COR-L47 (cell line): ENCODE results near the gene CAMSAP2.
"Not testable (repeated sequence)": the region's sequence is repeated elsewhere in the genome, so short reads cannot be mapped to it uniquely, and the experiment has no call there.

ENCODE experiments used
- DNase-seq: peaks from one replicate; lab custom pipeline; 2025; lab: John Stamatoyannopoulos, UW

CAMSAP2 gene

DNA sequence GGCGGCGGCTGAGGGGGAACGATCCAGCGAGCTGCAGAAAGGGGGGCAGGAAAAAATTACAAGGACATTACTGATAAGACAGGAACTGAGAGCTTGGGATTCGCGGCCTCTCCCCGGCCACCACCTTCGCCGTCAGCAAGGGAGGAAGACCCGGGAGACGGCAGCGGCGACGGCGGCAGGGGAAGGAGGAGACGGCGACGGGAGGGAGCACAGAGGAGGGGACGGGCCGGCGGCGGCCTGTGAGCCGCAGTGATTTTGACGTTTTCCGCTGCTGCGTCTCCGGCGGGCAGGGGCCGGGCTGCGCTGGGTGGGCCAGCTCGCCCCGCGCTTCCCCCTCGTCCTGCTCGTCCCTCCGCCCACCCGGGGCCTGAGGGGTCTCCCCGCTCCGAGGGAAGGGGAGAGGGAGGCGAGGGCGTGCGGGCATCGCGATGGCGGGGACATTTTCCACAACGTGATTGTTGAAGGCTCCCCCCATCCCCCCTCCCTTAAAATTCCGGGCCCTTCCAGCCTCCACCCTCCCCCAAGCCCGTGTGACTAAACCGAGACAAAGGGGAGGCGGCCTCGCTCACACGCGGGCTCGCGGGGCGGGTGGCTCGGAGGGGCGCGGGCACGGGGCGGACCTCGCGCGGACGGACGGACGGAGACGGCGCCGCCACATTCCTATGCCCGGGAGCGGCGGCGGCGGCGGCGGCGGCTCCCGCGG is 407 bp downstream of the CAMSAP2 start:
- peak; percentile 73 for DNase-seq

DNA sequence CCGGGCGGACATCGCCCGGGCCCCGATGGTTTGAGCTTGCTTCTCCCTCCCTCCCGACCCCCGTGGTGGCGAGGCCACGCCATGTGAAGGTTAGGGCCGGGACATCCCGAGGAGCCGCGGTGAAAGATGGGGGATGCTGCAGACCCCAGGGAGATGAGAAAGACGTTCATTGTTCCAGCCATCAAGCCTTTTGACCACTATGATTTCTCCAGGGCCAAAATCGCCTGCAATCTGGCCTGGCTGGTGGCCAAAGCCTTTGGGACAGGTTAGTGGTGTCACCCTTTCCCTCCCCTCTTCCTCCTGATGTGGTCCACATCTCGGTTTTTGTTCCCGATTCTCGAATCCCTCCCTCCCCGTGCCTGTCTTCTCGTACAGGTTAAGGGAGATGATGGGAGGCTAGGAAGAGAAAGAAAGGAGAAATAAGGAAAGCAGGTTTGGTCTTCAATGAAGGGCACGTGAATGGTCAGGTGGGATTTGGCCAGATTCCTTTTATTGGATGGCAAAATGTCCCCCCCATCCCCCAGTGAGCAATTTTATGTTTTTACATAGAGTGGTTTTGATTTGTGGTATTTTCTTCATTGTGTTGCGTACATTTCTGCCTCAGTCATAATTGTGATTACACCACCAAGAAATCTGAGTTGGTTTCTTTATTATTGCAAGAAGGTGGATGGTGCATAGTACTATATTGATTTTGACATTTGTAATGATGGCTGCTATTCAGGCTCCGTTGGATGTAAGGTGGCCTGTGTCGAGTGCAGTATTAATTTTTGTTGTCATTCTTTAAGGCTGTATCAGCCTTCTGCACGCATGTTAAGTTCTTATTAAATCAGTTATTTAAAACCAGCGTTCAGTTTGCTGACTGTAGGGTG is 1.2 kb downstream of the CAMSAP2 start:
- no peak for DNase-seq

DNA sequence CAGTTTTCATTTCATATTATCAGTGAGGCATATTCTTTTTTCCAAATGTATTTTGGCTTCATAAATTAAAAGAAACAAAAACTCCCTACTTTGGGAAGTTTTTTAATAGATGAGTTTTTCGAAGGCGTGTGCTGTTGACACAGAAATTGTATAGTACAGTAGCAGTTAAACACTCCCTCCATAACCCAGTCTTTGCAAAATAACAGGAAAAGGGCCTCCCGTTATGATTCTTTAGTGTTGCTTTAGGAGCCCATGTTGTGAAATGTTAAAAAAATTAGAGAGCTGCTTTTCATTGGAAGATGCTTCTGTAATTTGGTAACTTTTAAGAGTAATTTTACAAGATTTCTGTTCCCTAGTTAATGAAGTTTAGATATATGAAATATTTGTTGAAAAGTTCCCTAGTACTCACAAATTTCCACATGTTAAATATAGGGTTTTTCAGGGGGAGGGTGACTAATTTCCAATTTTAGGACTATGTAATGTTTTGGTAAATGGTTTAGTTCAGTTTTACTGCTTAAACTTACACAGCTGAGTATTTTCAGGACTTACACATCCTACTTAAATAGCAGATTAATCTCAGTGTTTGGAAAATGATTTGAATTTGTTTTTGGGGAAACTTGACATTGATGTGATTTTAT is 2.0 kb downstream of the CAMSAP2 start:
- no peak for DNase-seq

DNA sequence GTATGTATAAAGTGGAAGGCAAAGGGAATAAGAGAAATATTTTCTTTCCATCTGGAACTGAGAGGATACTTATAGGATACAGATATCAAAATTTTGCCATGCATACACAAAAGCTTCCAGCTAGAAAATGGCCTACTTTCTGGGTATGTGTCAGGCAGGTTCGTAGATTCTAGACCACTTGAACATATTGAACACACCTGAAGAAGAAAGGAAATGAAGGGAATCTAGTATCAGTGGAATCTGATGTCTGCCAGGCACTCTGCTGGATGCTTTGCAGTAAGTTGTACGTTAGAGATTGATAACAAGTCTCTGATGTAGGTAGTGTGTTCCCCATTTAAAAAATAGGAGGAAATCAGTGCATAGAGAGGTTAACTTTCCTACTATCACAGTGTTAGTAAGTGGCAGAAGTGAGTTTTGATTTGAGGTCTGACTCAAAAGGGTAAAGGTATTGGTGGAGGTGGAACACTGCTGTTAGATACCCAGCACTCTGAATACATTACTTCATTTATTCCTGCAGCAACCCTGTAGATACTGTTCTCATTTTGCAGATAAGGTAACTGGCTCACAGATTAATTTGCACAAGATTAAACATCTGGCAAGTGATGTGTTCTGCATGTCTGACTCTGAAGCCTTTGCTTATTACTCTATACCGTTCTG is 3.0 kb downstream of the CAMSAP2 start:
- DNase-seq, result no peak

DNA sequence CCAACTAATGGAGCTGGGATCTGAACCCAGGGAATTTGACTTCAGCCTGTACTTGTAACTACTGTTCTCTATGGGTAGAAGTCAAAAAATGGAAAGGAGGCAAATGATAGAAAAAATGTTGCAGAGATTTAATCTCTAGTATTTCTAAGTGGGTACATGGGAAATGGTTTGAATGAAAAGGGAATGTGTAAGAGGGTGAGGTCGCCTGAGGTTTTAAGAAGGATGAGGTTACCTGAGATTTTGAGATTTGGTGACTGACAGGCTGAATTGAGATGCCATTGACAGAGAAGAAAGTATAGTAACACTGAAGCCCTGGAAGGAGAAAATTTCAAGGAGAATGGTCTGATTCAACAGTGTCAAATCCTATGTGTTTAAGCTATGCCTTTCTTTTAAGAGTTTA is 5.5 kb downstream of the CAMSAP2 start:
- no peak for DNase-seq

DNA sequence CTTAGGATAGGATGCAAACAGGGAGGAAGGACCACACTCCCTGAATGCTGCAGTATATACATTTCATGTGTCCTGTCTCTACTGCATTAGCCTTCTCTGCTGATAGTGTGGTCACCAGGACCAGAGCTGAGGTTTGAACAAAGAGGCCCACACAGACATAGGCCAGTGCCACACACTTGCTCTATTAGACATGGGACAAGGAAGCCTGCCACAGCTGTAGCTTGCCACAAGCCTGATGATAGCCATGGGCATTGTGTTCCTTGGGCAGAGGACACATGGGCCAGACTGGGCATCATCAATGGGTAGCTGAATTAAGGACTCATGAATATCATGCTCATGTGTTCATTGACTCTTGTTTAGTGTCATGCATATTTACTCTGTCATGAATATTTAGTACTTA is 10.4 kb downstream of the CAMSAP2 start:
- no peak for DNase-seq

DNA sequence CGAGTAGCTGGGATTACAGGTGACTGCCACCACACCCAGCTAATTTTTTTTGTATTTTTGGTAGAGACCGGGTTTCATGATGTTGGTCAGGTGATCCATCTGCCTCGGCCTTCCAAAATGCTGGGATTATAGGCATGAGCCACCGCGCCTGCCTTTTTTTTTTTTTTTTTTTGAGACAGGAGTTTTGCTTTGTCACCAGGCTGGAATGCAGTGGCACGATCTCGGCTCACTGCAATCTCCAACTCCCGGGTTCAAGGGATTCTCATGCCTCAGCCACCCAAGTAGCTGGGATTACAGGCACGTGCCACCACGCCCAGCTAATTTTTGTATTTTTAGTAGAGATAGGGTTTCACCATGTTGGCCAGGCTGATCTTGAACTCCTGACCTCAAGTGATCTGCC is 12.1 kb downstream of the CAMSAP2 start:
- not testable (repeated sequence) for DNase-seq

DNA sequence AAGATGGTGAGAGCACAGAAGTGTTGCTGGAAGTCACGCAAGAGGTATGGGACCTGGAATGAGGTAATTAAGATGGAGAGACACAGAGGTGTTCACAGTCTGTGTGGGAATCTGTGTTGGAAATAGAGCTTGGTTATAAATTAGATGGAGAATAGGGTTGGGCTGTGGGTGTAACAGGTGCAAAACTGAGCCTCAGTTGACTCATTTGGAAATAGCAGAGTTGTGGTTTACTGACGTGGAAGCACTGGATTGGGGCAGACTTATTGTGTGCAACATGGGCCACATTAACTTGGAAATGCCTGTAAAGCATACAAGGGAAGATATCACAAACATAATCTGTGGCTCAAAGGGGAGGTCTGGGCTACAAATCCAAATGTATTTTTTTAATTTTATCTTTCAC is 13.0 kb downstream of the CAMSAP2 start:
- no peak for DNase-seq

DNA sequence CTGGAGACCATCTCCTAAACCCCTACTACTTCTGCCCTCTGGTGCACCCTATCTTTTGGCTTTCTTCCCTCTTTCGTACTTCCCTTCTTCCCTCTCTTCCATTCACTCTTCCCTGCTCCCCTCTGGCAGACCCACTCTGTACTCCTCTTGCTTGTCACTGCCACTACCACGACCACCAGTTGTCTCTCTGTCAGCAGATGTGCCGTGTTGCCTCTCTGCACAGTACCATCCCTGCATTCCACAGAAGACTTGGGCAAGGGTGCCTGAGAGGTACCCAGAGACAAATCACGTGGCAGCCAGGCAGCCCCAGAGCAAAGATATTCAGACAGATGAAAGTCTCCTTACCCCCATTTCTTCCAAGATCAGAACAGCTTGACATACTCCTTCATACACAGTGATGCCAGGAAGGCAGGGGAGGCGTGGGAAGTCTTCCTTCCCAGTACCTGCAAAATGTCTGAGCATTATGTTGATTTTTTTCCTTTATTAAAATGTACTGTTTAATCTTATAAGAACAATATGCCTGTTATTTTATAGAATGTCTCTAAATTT is 15.0 kb downstream of the CAMSAP2 start:
- no peak for DNase-seq

DNA sequence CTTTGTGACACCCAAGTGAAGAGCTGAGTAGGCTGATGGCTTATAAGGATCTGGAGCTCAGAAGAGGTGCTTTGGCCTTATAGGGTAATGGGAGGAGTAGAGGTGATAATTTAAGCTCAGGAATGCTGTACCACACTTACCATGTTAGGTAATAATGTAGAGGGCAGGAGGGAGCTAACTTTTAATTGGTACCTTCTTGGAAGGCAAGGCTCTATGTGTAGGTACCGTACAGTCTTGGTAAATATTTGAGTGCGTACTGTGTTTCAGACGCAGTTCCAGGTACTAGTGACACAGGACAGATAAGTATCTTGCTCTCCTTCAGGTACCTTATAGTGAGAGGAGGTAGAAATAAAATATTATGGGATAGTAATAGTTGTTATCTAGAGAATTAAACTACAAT is 16.8 kb downstream of the CAMSAP2 start:
- DNase-seq, result no peak

DNA sequence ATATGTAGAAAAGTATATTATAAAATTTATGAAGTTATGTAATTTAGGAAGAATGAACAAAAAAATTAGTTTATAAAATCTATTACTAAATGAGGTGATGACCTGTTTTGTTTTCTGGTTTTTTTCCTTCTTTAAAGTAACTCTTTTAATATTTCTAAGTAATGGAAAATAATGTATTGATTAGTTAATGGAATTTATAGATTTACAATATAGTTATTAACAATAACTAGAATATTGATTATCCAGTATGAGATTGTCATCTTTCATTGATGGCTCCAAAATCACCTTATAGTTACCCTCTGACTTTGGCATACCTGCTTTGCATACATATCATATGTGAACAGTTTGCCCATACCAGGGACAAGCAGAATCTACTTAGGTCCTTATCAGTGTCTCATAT is 23.4 kb downstream of the CAMSAP2 start:
- no peak for DNase-seq

DNA sequence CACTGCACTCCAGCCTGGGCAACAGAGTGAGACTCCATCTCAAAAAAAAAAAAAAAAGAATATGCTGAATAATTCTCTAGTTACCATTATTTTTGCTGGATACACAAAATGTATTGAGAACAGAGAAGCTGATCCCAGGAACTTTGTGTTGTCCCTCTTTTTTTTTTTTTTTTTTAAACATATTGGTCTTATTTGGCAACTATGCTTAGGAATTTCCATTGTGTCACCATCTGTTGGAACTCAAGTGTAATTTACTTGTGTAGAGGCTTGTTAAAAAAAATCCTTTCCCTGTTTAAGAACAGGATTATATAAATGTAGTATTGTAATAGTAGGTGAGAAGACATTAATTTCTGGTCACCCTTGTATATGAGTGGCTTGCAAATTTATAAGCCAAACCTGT is 28.6 kb downstream of the CAMSAP2 start:
- DNase-seq, result no peak

DNA sequence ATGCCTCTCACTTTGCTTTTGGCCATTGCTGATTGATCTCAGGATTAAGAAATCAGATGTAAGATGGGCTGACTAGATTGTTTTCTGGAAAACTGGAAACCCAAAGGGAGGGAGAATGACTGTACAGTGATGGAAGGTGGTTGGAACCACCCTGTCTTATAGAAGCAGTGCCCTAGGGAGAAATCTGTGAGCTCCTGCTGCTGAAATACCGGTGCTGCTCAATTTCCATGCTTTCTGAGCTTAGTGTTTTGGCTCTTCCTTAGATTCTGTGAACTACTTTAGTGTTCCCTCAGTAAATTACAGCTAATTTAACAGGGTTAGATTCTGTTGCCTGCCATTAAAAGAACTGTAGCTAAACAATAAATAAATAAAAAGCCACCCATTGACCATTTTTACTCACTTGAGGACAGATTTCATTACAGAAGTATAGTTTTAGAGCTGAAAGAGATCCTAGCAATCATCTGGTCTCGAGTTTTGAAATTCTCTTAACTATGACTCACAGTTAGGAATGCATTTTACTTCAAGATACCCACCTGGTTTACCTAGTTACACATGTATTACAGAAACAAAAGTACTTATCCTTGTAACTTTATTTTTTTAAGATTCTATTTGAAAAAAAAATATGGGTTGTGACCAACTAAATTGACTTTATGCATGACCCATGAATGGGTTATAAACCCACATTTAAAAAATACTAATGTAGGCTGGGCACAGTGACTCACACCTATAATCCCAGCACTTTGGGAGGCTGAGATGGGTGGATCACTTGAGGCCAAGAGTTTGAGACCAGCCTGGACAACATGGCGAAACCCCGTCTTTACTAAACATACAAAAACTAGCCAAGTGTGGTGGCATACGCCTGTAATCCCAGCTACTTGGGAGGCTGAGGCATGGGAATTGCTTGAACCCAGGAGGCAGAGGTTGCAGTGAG is 33.2 kb downstream of the CAMSAP2 start:
- no peak for DNase-seq

DNA sequence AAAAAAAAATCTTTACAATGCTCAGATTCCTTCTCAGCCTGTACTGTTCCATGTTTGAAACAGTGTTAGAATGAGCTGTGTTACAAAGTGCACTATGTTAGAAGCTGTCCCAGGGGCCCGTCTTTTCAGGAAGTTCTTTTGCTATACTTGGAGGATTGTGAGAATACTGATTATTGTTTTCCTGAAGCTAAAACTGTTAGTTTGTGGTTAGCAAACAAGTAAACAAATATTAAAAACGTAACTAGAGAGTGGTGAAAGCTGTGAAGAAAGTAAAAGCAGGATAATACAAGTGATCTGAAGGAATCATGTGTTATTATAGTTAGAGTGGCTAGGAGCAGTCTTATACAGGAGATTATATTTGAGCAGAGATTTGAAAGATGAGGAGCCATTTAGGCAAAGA is 35.6 kb downstream of the CAMSAP2 start:
- DNase-seq, result no peak

DNA sequence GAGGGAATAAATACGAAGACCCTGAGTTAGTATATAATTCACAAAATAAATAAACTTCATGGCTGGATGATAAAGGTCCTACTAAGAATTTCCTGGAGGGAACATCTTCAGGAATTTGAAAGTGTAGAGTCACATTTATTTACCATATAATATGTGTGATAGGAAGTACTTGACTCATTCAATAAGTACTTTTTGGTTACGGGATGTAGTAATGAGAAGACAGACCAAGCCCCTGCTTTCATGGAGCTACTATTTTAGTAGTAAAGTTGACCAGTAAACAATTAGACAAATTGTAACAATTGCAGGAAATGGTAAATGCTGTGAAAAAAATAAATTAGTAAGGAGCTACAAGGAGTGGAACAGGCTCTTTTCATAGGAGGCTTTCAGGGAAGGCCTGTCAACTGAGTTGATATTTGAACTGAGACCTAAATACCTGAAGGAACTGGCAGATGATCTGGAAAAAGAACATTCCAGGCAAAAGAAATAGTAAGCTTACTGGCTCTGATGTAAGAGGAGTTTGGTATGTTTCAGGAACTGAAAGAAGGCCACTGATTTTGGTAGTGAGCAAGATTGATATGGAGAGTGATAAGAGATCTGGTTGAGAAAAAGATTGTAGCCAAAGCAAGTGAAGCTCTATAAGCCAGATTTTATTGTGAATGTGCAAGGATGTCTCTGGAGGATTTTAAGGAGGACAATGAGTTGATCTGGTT is 36.2 kb downstream of the CAMSAP2 start:
- no peak for DNase-seq

DNA sequence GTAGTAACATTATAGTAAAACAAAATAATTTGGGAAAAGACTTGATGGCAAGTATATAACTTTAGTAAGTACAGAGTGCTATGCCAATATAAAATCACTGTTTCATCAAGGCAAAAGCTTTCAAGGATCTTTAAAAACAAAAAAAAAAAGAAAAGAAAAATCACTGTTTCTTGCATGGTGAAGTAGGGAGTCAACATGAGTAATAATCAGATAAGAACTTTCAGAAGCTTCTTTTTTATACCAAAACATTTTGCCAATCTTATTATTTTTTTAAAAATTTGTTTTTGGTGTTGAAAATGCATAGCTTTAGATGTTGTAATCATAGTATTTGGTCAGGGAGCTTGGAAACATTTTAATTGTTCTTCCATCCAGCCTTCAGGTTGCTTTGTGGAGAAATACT is 37.2 kb downstream of the CAMSAP2 start:
- DNase-seq, result no peak

DNA sequence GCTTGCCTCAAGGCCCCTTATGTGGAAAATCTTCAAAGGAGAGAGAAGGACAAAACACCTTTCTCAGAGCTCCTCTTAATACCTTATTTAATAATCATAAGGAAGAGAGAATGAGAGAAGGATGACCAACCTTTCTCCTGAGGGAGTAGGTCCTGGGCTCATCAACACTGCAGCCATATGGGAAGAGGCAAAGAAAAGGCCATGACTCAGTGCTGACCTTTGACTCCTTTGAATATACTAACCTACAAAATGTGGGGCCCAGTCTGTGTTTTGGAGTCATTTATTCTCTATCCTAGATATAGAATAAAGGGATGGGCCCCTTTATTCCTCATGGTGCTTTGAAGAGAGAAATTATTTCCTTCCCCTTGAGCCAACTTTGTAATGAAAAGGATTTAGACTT is 38.3 kb downstream of the CAMSAP2 start:
- no peak for DNase-seq

DNA sequence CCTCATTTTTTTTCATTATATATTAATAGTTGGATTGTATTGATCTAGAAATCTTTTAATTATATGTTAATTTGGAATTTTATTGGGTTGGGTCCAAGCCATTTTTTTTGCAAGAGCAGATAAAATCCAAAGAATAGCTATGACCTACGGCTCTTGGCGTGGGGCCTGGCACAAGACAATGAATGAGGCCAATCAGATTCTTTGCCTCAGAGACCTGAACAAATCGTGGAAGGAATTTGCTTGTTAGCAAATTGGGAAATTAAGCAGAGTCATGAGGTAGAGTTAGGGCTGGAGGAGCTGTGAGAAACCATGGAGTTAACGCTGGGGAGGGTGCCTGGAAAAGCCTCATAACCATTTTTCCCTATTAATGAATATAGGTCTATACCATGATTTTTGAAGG is 40.1 kb downstream of the CAMSAP2 start:
- DNase-seq, result no peak

DNA sequence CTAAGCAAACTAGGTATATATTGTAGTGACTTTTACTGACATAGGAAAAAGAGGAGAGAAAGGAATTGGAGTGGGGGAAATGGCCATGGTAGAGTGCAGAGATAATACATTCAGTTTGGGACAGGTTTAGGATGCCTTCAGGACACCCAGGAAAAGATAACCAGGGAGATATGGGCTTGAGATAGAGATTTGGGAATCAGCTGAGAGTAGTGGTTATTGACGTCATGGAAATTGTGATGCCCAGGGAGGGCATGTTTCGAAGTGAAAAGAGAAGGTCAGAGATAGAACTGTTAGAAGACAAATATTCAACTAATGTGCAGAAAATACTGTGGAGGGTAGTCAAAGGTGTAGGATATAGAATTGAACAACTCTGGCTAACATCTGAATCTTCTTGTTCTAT is 40.6 kb downstream of the CAMSAP2 start:
- DNase-seq, result no peak

DNA sequence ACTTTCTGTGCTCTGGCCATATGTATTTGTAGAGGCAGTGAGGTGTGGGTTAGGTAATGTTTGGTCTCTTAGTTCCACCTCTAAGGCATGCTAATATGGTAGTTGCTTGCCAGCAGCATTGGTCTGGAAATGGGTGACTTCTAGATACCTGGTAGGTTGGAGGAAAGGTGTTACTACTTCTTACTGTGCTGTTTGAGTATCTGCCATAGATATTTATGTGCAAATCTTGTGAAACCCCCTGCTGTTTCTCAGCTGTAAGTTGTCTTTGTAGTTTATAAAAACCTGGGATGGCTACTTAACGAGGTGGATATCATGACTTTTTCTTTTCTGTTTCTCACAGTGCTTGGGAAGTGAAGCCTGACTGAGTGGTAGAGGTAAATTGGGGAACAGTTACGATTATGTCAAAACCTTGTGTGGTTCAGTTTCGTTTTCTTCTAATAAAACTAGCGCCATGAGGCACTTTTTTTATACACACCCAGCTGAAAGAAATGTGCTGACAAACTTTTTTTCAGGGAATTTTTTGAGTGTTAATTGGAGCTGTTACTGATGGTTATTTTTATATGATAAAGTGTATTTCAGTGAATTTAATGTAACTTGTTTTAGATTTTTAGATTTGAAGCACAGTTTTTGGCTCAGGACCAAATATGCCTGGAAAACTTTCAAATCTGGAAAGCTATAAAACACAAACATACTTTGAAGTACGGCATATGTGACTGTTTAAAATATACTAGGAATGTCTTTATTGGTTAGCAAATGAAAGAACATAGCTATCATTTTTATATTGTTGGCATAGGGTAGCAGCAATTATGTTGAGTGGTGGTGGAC is 42.1 kb downstream of the CAMSAP2 start:
- no peak for DNase-seq
